HEK293 (cell line): ENCODE measurements around the gene GTF2A1.

Experiments
- CTCF ChIA-PET: fragments of 350-600 bp; formaldehyde crosslinking; extraction: SDS; loops from one replicate; lab custom pipeline; 2021; ENCODE audit warnings: antibody characterized with exemption; lab: Yijun Ruan, JAX
- POLR2A ChIA-PET: fragments of 300-600 bp; formaldehyde crosslinking; extraction: SDS; loops from one replicate; lab custom pipeline; 2020; ENCODE audit warnings: antibody characterized with exemption, inconsistent platforms; lab: Yijun Ruan, JAX
- H3K27ac ChIP-seq: fragments of 200-500 bp; sonication (Bioruptor generic); 2 replicates; pipeline ENCODE4 v1.5.1; 2014; ENCODE audit warnings: low read depth, low read length, control low read depth, inconsistent platforms; ENCODE audit errors: extremely low read depth
- H3K36me3 ChIP-seq, 2 experiments: fragments of 200-500 bp in 1 of 2; sonication (Bioruptor generic) in 1 of 2; 1 replicate in 1 of 2; 2 replicates in 1 of 2; pipeline ENCODE4 v1.5.1; 2014 to 2017; ENCODE audit warnings: inconsistent platforms in 2 of 2, low read length in 2 of 2; ENCODE audit not compliant: control insufficient read depth in 2 of 2, insufficient read depth in 1 of 2
- H3K4me1 ChIP-seq: fragments of 200-500 bp; sonication (Bioruptor generic); 2 replicates; pipeline ENCODE4 v1.5.1; 2014; ENCODE audit warnings: mild to moderate bottlenecking, low read length, inconsistent platforms; ENCODE audit not compliant: control insufficient read depth, insufficient read depth
- H3K4me3 ChIP-seq: 2 replicates; pipeline ENCODE4 v1.5.1; 2011; ENCODE audit warnings: low read depth, mild to moderate bottlenecking, control low read depth, low read length, moderate library complexity
- H3K9me3 ChIP-seq: fragments of 200-500 bp; sonication (Bioruptor generic); 2 replicates; pipeline ENCODE4 v1.5.1; 2014; ENCODE audit warnings: low read depth, low read length, inconsistent platforms; ENCODE audit not compliant: control insufficient read depth, insufficient read depth
- YY1 ChIP-seq: fragments of 450-650 bp; formaldehyde crosslinking; IDR thresholded peaks from 2 replicates; pipeline ENCODE4 v1.5.1; 2018; ENCODE audit warnings: missing biosample characterization, missing genetic modification characterization
- ZNF155 ChIP-seq: fragments of 450-650 bp; formaldehyde crosslinking; IDR thresholded peaks from 2 replicates; pipeline ENCODE4 v1.5.1; 2016; ENCODE audit warnings: missing biosample characterization, missing genetic modification characterization
- ZNF24 ChIP-seq: fragments of 450-650 bp; formaldehyde crosslinking; IDR thresholded peaks from 2 replicates; pipeline ENCODE4 v1.5.1; 2016; ENCODE audit warnings: missing biosample characterization, missing genetic modification characterization
- ZNF274 ChIP-seq, 2 experiments: fragments of 200-500 bp in 1 of 2; fragments of 450-650 bp in 1 of 2; sonication (Bioruptor generic) in 1 of 2; formaldehyde crosslinking in 1 of 2; IDR thresholded peaks; 2 replicates each; pipeline versions ENCODE4 v1.5.1 to v1.6.1; 2014 to 2016; ENCODE audit warnings: borderline replicate concordance in 1 of 2, inconsistent platforms in 1 of 2, low read length in 1 of 2, missing biosample characterization in 1 of 2, missing genetic modification characterization in 1 of 2
- ZNF335 ChIP-seq: fragments of 450-650 bp; formaldehyde crosslinking; conservative IDR thresholded peaks from 2 replicates; pipeline ENCODE4 v1.5.1; 2016; ENCODE audit warnings: missing biosample characterization, missing genetic modification characterization
- ZNF341 ChIP-seq: fragments of 450-650 bp; formaldehyde crosslinking; IDR thresholded peaks from 2 replicates; pipeline ENCODE4; 2016; ENCODE audit warnings: low read depth, missing biosample characterization, missing genetic modification characterization
- ZNF350 ChIP-seq: fragments of 450-650 bp; formaldehyde crosslinking; IDR thresholded peaks from 2 replicates; pipeline ENCODE4 v1.5.0; 2017; ENCODE audit warnings: missing biosample characterization, mild to moderate bottlenecking, missing genetic modification characterization
- ZNF48 ChIP-seq: fragments of 450-650 bp; formaldehyde crosslinking; IDR thresholded peaks from 2 replicates; pipeline ENCODE4 v1.5.1; 2016; ENCODE audit warnings: missing biosample characterization, missing genetic modification characterization
- ZNF510 ChIP-seq: fragments of 450-650 bp; formaldehyde crosslinking; IDR thresholded peaks from 2 replicates; pipeline ENCODE4 v1.5.1; 2018; ENCODE audit warnings: mild to moderate bottlenecking, missing genetic modification characterization, missing biosample characterization; ENCODE audit not compliant: insufficient replicate concordance
- ZNF626 ChIP-seq: fragments of 450-650 bp; sonication (Bioruptor Pico); formaldehyde crosslinking; IDR thresholded peaks from 2 replicates; pipeline ENCODE4 v1.5.1; 2018; ENCODE audit warnings: missing biosample characterization, missing genetic modification characterization, inconsistent platforms
- ZNF692 ChIP-seq: fragments of 450-650 bp; formaldehyde crosslinking; IDR thresholded peaks from 2 replicates; pipeline ENCODE4 v1.5.1; 2016; ENCODE audit warnings: missing biosample characterization, missing genetic modification characterization
- TF ChIP-seq, protein P1 (sequence below): fragments of 450-650 bp; formaldehyde crosslinking; conservative IDR thresholded peaks from 2 replicates; pipeline ENCODE4 v1.5.1; 2016; ENCODE audit warnings: low read depth, missing biosample characterization, missing genetic modification characterization
- TF ChIP-seq, protein P2 (sequence below): fragments of 450-650 bp; formaldehyde crosslinking; IDR thresholded peaks from 2 replicates; pipeline ENCODE4 v1.5.1; 2016; ENCODE audit warnings: missing biosample characterization, missing genetic modification characterization
- TF ChIP-seq, protein P3 (sequence below): fragments of 450-650 bp; formaldehyde crosslinking; conservative IDR thresholded peaks from 2 replicates; pipeline ENCODE4 v1.5.1; 2016; ENCODE audit warnings: low read depth, missing biosample characterization, missing genetic modification characterization

The GTF2A1 gene

DNA sequence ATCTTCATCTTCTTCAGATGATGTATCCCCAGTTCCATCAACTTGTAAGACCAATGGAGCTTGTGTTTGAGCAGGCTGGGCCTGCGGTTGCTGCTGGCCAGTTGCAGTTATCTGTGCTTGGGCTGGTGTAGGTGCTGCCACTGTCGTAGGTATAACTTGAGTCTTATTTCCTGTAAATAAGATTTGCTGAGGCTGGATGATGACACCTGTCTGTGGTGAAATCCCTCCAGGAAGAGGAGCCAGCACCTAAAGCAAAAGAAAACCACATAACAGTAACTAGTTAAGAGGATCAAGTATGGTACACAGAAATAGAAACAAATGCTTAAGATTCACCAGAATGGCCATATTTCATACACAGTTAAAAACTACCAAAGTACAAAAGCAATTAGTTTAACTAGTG is 28.2 kb downstream of the GTF2A1 start:
- CTCF ChIA-PET = no interaction called here
- Histone ChIP-seq H3K27ac (no peak overlapping the region), H3K4me3 (no peak overlapping the region), H3K9me3 (no peaks in the 10 kb centered on the region), H3K4me1 (no peaks in the 10 kb centered on the region), H3K36me3 (peaks cover 43 to 77% of the 10 kb centered on the region in 2 experiments)
- TF ChIP-seq YY1 (tag by site-specific recombination) = no peak
- TF ChIP-seq, protein P1, sequence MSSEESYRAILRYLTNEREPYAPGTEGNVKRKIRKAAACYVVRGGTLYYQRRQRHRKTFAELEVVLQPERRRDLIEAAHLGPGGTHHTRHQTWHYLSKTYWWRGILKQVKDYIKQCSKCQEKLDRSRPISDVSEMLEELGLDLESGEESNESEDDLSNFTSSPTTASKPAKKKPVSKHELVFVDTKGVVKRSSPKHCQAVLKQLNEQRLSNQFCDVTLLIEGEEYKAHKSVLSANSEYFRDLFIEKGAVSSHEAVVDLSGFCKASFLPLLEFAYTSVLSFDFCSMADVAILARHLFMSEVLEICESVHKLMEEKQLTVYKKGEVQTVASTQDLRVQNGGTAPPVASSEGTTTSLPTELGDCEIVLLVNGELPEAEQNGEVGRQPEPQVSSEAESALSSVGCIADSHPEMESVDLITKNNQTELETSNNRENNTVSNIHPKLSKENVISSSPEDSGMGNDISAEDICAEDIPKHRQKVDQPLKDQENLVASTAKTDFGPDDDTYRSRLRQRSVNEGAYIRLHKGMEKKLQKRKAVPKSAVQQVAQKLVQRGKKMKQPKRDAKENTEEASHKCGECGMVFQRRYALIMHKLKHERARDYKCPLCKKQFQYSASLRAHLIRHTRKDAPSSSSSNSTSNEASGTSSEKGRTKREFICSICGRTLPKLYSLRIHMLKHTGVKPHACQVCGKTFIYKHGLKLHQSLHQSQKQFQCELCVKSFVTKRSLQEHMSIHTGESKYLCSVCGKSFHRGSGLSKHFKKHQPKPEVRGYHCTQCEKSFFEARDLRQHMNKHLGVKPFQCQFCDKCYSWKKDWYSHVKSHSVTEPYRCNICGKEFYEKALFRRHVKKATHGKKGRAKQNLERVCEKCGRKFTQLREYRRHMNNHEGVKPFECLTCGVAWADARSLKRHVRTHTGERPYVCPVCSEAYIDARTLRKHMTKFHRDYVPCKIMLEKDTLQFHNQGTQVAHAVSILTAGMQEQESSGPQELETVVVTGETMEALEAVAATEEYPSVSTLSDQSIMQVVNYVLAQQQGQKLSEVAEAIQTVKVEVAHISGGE (tag by site-specific recombination) = no peak
- POLR2A ChIA-PET = no interaction called here

DNA sequence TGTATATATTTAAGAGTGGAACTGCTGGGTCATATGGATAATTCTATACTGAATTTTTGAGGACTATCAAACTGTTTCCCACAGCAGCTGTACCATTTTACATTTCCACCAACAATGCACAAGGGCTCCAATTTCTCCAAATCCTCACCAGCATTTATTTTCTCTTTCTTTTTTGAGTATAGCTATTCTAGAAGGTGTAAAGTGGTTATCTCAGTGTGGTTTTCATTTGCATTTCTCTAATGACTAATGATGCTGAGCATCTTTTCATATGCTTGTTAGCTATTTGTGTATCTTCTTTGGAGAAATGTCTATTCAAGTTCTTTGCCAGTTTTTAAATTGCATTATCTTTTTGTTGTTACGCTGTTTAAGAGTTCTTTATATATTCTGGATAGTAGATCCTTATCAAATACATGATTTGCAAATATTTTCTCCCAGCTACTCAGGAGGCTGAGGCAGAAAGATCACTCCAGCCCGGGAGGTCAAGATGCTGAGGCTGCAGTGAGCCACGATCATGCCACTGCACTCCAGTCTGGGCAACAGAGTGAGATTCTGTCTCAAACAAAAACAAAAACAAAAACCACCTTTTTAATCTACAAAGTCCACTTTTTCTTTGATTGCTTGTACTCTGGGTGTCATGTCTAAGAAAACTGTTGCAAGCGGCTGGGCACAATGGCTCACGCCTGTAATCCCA is 32.8 kb downstream of the GTF2A1 start:
- H3K27ac ChIP-seq = no peak overlapping the region
- ChIA-PET CTCF (interaction anchor here (0.6 kb wide), 1 partner anchor 253 kb away, joined by 3 read pairs; no protein-coding TSS in a partner anchor), POLR2A (no interaction called here)
- no peak overlapping the region for H3K4me3 ChIP-seq
- H3K4me1 ChIP-seq = no peaks in the 10 kb centered on the region
- H3K36me3 ChIP-seq = peaks cover 33 to 59% of the 10 kb centered on the region in 2 experiments
- no peaks in the 10 kb centered on the region for H3K9me3 ChIP-seq
- TF ChIP-seq, protein P2, sequence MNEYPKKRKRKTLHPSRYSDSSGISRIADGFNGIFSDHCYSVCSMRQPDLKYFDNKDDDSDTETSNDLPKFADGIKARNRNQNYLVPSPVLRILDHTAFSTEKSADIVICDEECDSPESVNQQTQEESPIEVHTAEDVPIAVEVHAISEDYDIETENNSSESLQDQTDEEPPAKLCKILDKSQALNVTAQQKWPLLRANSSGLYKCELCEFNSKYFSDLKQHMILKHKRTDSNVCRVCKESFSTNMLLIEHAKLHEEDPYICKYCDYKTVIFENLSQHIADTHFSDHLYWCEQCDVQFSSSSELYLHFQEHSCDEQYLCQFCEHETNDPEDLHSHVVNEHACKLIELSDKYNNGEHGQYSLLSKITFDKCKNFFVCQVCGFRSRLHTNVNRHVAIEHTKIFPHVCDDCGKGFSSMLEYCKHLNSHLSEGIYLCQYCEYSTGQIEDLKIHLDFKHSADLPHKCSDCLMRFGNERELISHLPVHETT (tag by site-specific recombination) = no peak
- TF ChIP-seq ZNF335 (tag by site-specific recombination) (no peak), ZNF692 (tag by site-specific recombination) (no peak), ZNF510 (no peak), ZNF341 (tag by site-specific recombination) (no peak), ZNF155 (no peak), ZNF274 (IDR thresholded peaks at IDR 0.05; ENCODE audit: low read length) (no peak), ZNF274 (tag by site-specific recombination; IDR thresholded peaks at IDR 0.05; ENCODE audit: borderline replicate concordance) (no peak), ZNF24 (tag by site-specific recombination) (no peak), ZNF48 (no peak), ZNF350 (tag by site-specific recombination) (no peak), ZNF626 (tag by site-specific recombination) (no peak)
- TF ChIP-seq, protein P3, sequence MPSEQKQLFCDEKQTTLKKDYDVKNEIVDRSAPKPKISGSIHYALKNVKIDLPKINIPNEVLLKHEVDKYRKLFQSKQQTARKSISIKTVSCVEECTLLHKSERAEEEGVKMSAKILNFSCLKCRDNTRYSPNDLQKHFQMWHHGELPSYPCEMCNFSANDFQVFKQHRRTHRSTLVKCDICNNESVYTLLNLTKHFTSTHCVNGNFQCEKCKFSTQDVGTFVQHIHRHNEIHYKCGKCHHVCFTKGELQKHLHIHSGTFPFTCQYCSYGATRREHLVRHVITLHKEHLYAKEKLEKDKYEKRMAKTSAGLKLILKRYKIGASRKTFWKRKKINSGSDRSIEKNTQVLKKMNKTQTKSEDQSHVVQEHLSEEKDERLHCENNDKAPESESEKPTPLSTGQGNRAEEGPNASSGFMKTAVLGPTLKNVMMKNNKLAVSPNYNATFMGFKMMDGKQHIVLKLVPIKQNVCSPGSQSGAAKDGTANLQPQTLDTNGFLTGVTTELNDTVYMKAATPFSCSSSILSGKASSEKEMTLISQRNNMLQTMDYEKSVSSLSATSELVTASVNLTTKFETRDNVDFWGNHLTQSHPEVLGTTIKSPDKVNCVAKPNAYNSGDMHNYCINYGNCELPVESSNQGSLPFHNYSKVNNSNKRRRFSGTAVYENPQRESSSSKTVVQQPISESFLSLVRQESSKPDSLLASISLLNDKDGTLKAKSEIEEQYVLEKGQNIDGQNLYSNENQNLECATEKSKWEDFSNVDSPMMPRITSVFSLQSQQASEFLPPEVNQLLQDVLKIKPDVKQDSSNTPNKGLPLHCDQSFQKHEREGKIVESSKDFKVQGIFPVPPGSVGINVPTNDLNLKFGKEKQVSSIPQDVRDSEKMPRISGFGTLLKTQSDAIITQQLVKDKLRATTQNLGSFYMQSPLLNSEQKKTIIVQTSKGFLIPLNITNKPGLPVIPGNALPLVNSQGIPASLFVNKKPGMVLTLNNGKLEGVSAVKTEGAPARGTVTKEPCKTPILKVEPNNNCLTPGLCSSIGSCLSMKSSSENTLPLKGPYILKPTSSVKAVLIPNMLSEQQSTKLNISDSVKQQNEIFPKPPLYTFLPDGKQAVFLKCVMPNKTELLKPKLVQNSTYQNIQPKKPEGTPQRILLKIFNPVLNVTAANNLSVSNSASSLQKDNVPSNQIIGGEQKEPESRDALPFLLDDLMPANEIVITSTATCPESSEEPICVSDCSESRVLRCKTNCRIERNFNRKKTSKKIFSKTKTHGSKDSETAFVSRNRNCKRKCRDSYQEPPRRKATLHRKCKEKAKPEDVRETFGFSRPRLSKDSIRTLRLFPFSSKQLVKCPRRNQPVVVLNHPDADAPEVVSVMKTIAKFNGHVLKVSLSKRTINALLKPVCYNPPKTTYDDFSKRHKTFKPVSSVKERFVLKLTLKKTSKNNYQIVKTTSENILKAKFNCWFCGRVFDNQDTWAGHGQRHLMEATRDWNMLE (tag by site-specific recombination) = no peak
